GM23338 (cell line): ENCODE data around the gene KRTAP4-11.

ENCODE experiments used
- CTCF ChIP-seq, 2 experiments: fragments of 200-600 bp in 1 of 2; sonication (generic) in 1 of 2; conservative IDR thresholded peaks; 2 replicates each; pipeline versions ENCODE4 v1.5.1 to v1.6.1; 2016 to 2017; ENCODE audit warnings: antibody characterized with exemption in 2 of 2, low read depth in 2 of 2, mild to moderate bottlenecking in 2 of 2, moderate library complexity in 1 of 2
- EZH2 ChIP-seq: fragments of 200-600 bp; sonication (generic); IDR thresholded peaks from one replicate; pipeline ENCODE4 v1.8.0; 2017; ENCODE audit warnings: antibody characterized with exemption, mild to moderate bottlenecking, low read depth; ENCODE audit not compliant: unreplicated experiment
- POLR2AphosphoS5 ChIP-seq: IDR thresholded peaks from 2 replicates; pipeline ENCODE4 v1.6.1; 2016; ENCODE audit warnings: antibody characterized with exemption, low read depth
- ZNF114 ChIP-seq: fragments of 250-450 bp; sonication (Bioruptor Pico); IDR thresholded peaks from 2 replicates; pipeline ENCODE4 v1.5.0; 2020; ENCODE audit warnings: mild to moderate bottlenecking, moderate library complexity

- TF ChIP-seq CTCF (conservative IDR thresholded peaks at IDR 0.05; ENCODE audit: low read depth in 2 of 2) (no peak), POLR2AphosphoS5 (no peak), ZNF114 (no peak), EZH2 (no peak)
Observed at GRCh38 chr17:41153856-41154255, 35.7 kb upstream of the KRTAP4-11 start.
